Osteocyte (in vitro differentiated cells): Measurements from ENCODE around the gene RFNG. TPM values are rescaled to one million over a fixed set of nuclear protein-coding genes. Genes with fewer than 3 reads are reported as not detected.

ENCODE experiments used
- DNase-seq: peaks from one replicate; pipeline ENCODE4 v3.0.0; 2021; ENCODE audit warnings: mixed read lengths; ENCODE audit not compliant: unreplicated experiment; ENCODE audit errors: extremely low spot score
- H3K27ac Mint-ChIP-seq: one replicate; pipeline ENCODE4 v1.8.0; 2021; ENCODE audit warnings: mild to moderate bottlenecking, mixed read lengths; ENCODE audit not compliant: unreplicated experiment
- H3K27me3 Mint-ChIP-seq: one replicate; pipeline ENCODE4 v1.8.0; 2021; ENCODE audit warnings: mixed read lengths; ENCODE audit not compliant: unreplicated experiment
- H3K36me3 Mint-ChIP-seq: one replicate; pipeline ENCODE4 v1.8.0; 2021; ENCODE audit warnings: mixed read lengths; ENCODE audit not compliant: unreplicated experiment
- H3K4me1 Mint-ChIP-seq: one replicate; pipeline ENCODE4 v1.8.0; 2021; ENCODE audit warnings: mixed read lengths; ENCODE audit not compliant: unreplicated experiment
- H3K4me3 Mint-ChIP-seq: one replicate; pipeline ENCODE4 v1.8.0; 2021; ENCODE audit warnings: mild to moderate bottlenecking, moderate library complexity, mixed read lengths; ENCODE audit not compliant: unreplicated experiment
- H3K9me3 Mint-ChIP-seq: one replicate; pipeline ENCODE4 v1.8.0; 2021; ENCODE audit warnings: mixed read lengths; ENCODE audit not compliant: unreplicated experiment
- CTCF ChIP-seq: fragments of 200-600 bp; sonication (generic); IDR thresholded peaks from 2 replicates; pipeline ENCODE4 v1.5.0; 2021; ENCODE audit warnings: antibody characterized with exemption, mild to moderate bottlenecking, moderate library complexity
- total RNA-seq: library from RNA; stranded (reverse); gene quantifications from 2 replicates; pipeline ENCODE4 v1.2.1, GENCODE V29; 2021

RFNG gene
- total RNA-seq, 1 donor from 2014 or later = 41.0 TPM

- H3K27me3 Mint-ChIP-seq = no peaks in the 10 kb centered on the region
- H3K4me3 Mint-ChIP-seq = no peak overlapping the region
- no peak for TF ChIP-seq CTCF
- no peaks in the 10 kb centered on the region for H3K36me3 Mint-ChIP-seq
- H3K9me3 Mint-ChIP-seq = no peaks in the 10 kb centered on the region
- no peak for DNase-seq
- peaks cover 15% of the 10 kb centered on the region for H3K4me1 Mint-ChIP-seq
- H3K27ac Mint-ChIP-seq = no peak overlapping the region
These were observed 21.6 kb downstream of the RFNG start for GRCh38 chr17:82029990-82030469.

GRCh38 chr17:82029391-82029790 is 22.2 kb downstream of the RFNG start:
- Mint-ChIP-seq H3K36me3 (no peaks in the 10 kb centered on the region), H3K27ac (no peak overlapping the region), H3K4me1 (peaks cover 15% of the 10 kb centered on the region), H3K27me3 (no peaks in the 10 kb centered on the region), H3K4me3 (peak overlapping the region; percentile 55), H3K9me3 (no peaks in the 10 kb centered on the region)
- DNase-seq = no peak
- TF ChIP-seq CTCF = no peak

GRCh38 chr17:82028966-82029365 is 22.6 kb downstream of the RFNG start:
- Mint-ChIP-seq H3K36me3 (no peaks in the 10 kb centered on the region), H3K9me3 (no peaks in the 10 kb centered on the region), H3K4me1 (peaks cover 18% of the 10 kb centered on the region), H3K4me3 (no peak overlapping the region), H3K27ac (no peak overlapping the region), H3K27me3 (no peaks in the 10 kb centered on the region)
- no peak for DNase-seq
- no peak for TF ChIP-seq CTCF

GRCh38 chr17:82028246-82028645 is 23.4 kb downstream of the RFNG start:
- Mint-ChIP-seq H3K27me3 (no peaks in the 10 kb centered on the region), H3K27ac (no peak overlapping the region), H3K36me3 (no peaks in the 10 kb centered on the region), H3K4me1 (peaks cover 23% of the 10 kb centered on the region), H3K9me3 (no peaks in the 10 kb centered on the region), H3K4me3 (no peak overlapping the region)
- DNase-seq = no peak
- no peak for TF ChIP-seq CTCF

GRCh38 chr17:82025401-82026107 is 26.1 kb downstream of the RFNG start:
- H3K27me3 Mint-ChIP-seq = no peaks in the 10 kb centered on the region
- no peak overlapping the region for H3K27ac Mint-ChIP-seq
- TF ChIP-seq CTCF = no peak
- H3K4me3 Mint-ChIP-seq = no peak overlapping the region
- H3K4me1 Mint-ChIP-seq = peaks cover 24% of the 10 kb centered on the region
- H3K9me3 Mint-ChIP-seq = no peaks in the 10 kb centered on the region
- no peak for DNase-seq
- H3K36me3 Mint-ChIP-seq = no peaks in the 10 kb centered on the region
